Spleen (tissue), 11 donors: ENCODE data around the gene ANKRD44. TPM values are rescaled to one million over a fixed set of nuclear protein-coding genes. Genes with fewer than 3 reads are reported as not detected.
A peak's percentile ranks its signal among the peaks of the same experiment; 100 is the strongest.

Source experiments
- DNase-seq: peaks from one replicate; pipeline ENCODE4 v3.0.0-alpha.2; 2020
- H3K27ac ChIP-seq, 8 donors: fragments of 200-600 bp; sonication (generic) in 7 of 8; 1 replicate in 4 of 8; 2 replicates in 4 of 8; pipeline versions ENCODE4 v1.5.0 to v1.8.0; 2016 to 2021; ENCODE audit warnings: inconsistent platforms in 4 of 8, mild to moderate bottlenecking in 4 of 8, moderate library complexity in 1 of 8
- H3K27me3 ChIP-seq, 7 donors: fragments of 200-600 bp; sonication (generic) in 6 of 7; replicated peaks in 1 of 7; 1 replicate in 4 of 7; 2 replicates in 3 of 7; pipeline versions ENCODE4 v1.5.0 to v1.8.0; 2016 to 2021; ENCODE audit warnings: inconsistent platforms in 3 of 7, mild to moderate bottlenecking in 1 of 7
- H3K36me3 ChIP-seq, 6 donors: fragments of 200-600 bp; sonication (generic) in 5 of 6; 1 replicate in 4 of 6; 2 replicates in 2 of 6; pipeline versions ENCODE4 v1.5.0 to v1.8.0; 2016 to 2021; ENCODE audit warnings: inconsistent platforms in 2 of 6
- H3K4me1 ChIP-seq, 6 donors: fragments of 200-600 bp; sonication (generic) in 5 of 6; 1 replicate in 3 of 6; 2 replicates in 3 of 6; pipeline versions ENCODE4 v1.5.0 to v1.8.0; 2016 to 2021; ENCODE audit warnings: inconsistent platforms in 3 of 6
- H3K4me3 ChIP-seq, 8 donors: fragments of 200-600 bp; sonication (generic) in 7 of 8; 1 replicate in 4 of 8; 2 replicates in 4 of 8; pipeline versions ENCODE4 v1.5.0 to v1.8.0; 2016 to 2021; ENCODE audit warnings: inconsistent platforms in 4 of 8, mild to moderate bottlenecking in 4 of 8, moderate library complexity in 2 of 8
- H3K9me3 ChIP-seq, 8 donors: fragments of 200-600 bp; sonication (generic) in 7 of 8; 1 replicate in 4 of 8; 2 replicates in 4 of 8; pipeline versions ENCODE4 v1.5.0 to v1.8.0; 2016 to 2021; ENCODE audit warnings: inconsistent platforms in 4 of 8
- CTCF ChIP-seq, 11 experiments: fragments of 200-600 bp in 7 of 11; fragments of 450-650 bp in 4 of 11; sonication (generic) in 4 of 11; IDR thresholded peaks in 8 of 11; conservative IDR thresholded peaks in 3 of 11; 1 replicate in 7 of 11; 2 replicates in 4 of 11; pipeline versions ENCODE4 v1.4.0 to v1.8.0; 2016 to 2021; ENCODE audit warnings: antibody characterized with exemption in 11 of 11, inconsistent platforms in 4 of 11, mild to moderate bottlenecking in 1 of 11
- POLR2A ChIP-seq, 3 donors: fragments of 450-650 bp; IDR thresholded peaks; one replicate each; pipeline ENCODE4 v1.5.1; 2017; ENCODE audit warnings: antibody characterized with exemption in 3 of 3, mild to moderate bottlenecking in 1 of 3
- POLR2AphosphoS5 ChIP-seq, 3 donors: sonication (generic); formaldehyde crosslinking; IDR thresholded peaks; one replicate each; pipeline ENCODE4 v1.5.1; 2017; ENCODE audit warnings: antibody characterized with exemption in 3 of 3
- WGBS, 5 donors: extraction: QIAGEN DNeasy Blood & Tissue Kit in 3 of 5; methylation state at CpG; one replicate each; pipeline versions ENCODE4 v1.1.5 to v1.1.7; 2013 to 2018; 5-methylcytosine and 5-hydroxymethylcytosine counted together
- intact Hi-C: fragments of 100-400 bp; cut with DNase I; formaldehyde crosslinking; loops from one replicate; pipeline ENCODE4 v1.15.0; 2023; ENCODE audit warnings: low total_unique reads
- polyA plus RNA-seq, 3 donors: library from polyadenylated mRNA; stranded (reverse); fragments of 200-250 nt; gene quantifications; one replicate each; pipeline ENCODE4 v1.2.1, GENCODE V29; 2013
- total RNA-seq, 7 donors: library from RNA; depleted of rRNA in 3 of 7; stranded (reverse); fragments of >200 nt in 3 of 7; fragmentation: NEBNext Ultra II Directional in 4 of 7; extraction: Animal tissue kit (Norgen Biotek cat#: 25700) in 4 of 7; gene quantifications; one replicate each; pipeline versions ENCODE4 v1.1.0 to v1.2.1, GENCODE V29; 2016 to 2021
- donor health status: healthy with polysubstance abuse.
- donor health status: DM: no; HTN: no; CAD: no; lungs with moderate emphysema.
- donor health status: DM: no; HTN: no; CAD: no.
- donor health status: Bipolar disorder and iron deficiency.
- donor health status: healthy.
- donor health status: DM: no; HTN: no; CAD: no.
- donor health status: DM: yes; HTN: yes; CAD: no.

Gene ANKRD44
- total and polyA plus RNA-seq, 10 donors, result 16.0 to 183 (median 140) TPM

DNA sequence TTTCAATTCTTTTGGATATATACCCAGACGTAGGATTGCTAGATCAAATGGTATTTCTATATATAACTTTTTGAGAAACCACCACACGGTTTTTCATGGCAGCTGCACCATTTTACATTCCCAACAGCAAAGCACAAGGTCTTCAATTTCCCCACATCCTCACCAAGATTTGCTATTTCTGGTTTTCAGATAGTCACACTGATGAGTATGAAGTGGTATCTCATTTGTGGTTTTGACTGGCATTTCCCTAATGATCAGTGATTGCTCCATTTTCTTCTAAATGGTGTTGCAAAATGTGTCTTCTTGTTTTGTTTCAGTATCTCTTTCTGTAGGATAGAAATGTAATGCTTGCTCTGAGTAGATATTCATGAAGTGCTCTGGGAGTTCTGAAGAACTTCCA, 52.0 kb downstream of the ANKRD44 start:
- WGBS, 5 donors, result 30 to 44% (median 34%) methylated on average over 2 of the region's 2 CpGs
- H3K36me3 ChIP-seq, result no peaks in the 10 kb centered on the region
- no peaks in the 10 kb centered on the region for H3K9me3 ChIP-seq
- TF ChIP-seq POLR2A (IDR thresholded peaks at IDR 0.05), result no peak
- peak in 1 of 3 donors; percentile 6 for TF ChIP-seq POLR2AphosphoS5 (IDR thresholded peaks at IDR 0.05)
- H3K27me3 ChIP-seq, result no peaks in the 10 kb centered on the region
- H3K27ac ChIP-seq, result peak overlapping the region; percentile 50 to 92 (median 82)
- peak overlapping the region in 1 of 8 donors; percentile 24 for H3K4me3 ChIP-seq
- no peak for DNase-seq
- intact Hi-C loops, result no loop called here
- peaks cover 61 to 87% (median 81%) of the 10 kb centered on the region in 6 donors for H3K4me1 ChIP-seq

- Histone ChIP-seq H3K4me3 (peak overlapping the region in 1 of 8 donors; percentile 14), H3K9me3 (no peaks in the 10 kb centered on the region), H3K27ac (peak overlapping the region; percentile 74 to 92 (median 88)), H3K4me1 (peaks cover 51 to 87% (median 73%) of the 10 kb centered on the region in 6 donors), H3K27me3 (no peaks in the 10 kb centered on the region), H3K36me3 (no peaks in the 10 kb centered on the region)
- WGBS, 5 donors, result 44 to 73% (median 53%) methylated on average over 2 of the region's 2 CpGs
- intact Hi-C loops, result no loop called here
- TF ChIP-seq POLR2A (IDR thresholded peaks at IDR 0.05) (no peak), CTCF (IDR thresholded peaks at IDR 0.05 in 8 of 11, conservative IDR thresholded peaks at IDR 0.05 in 3 of 11) (no peak), POLR2AphosphoS5 (IDR thresholded peaks at IDR 0.05) (no peak)
- DNase-seq, result no peak
These were observed 53.9 kb downstream of the ANKRD44 start for GRCh38 chr2:197256547-197257170.

GRCh38 chr2:197256021-197256420, 54.6 kb downstream of the ANKRD44 start:
- Histone ChIP-seq H3K4me3 (peak overlapping the region in 2 of 8 donors; percentile 8 to 51), H3K9me3 (no peaks in the 10 kb centered on the region), H3K4me1 (peaks cover 47 to 89% (median 72%) of the 10 kb centered on the region in 6 donors), H3K36me3 (no peaks in the 10 kb centered on the region), H3K27me3 (no peaks in the 10 kb centered on the region), H3K27ac (peak overlapping the region; percentile 74 to 92 (median 88))
- intact Hi-C loops, result no loop called here
- no peak for DNase-seq
- peak in 1 of 11 experiments; percentile 1 for TF ChIP-seq CTCF (IDR thresholded peaks at IDR 0.05 in 8 of 11, conservative IDR thresholded peaks at IDR 0.05 in 3 of 11)
- no peak for TF ChIP-seq POLR2AphosphoS5 (IDR thresholded peaks at IDR 0.05)
- TF ChIP-seq POLR2A (IDR thresholded peaks at IDR 0.05), result no peak

DNA sequence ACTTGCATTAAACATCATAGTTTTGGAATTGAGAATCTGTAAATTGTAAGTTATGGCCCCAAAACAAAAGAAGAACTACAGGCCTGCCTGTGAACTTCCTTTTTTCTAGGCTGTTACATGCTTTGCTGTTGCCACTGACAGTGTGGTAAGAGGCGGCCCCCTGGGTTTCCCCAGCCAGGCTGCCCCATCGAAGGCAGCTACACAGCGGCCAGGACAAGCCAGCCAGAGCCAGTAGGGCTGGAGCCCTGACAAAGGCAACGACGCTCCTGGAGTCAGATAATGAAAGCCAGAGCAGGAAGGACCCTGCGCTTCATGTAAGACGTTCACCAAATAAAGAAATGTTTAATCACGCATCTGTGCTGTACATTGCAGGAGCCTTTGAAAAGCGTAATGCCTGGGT, 55.0 kb downstream of the ANKRD44 start:
- peak; percentile 96 for DNase-seq
- intact Hi-C loops, result loop anchor here (2.0 kb wide), 1 partner anchor 53 kb away; no protein-coding TSS in a partner anchor
- TF ChIP-seq POLR2A (IDR thresholded peaks at IDR 0.05) (peak in 1 of 3 donors; percentile 47), POLR2AphosphoS5 (IDR thresholded peaks at IDR 0.05) (peak; percentile 85 to 91 (median 88)), CTCF (IDR thresholded peaks at IDR 0.05 in 8 of 11, conservative IDR thresholded peaks at IDR 0.05 in 3 of 11) (peak in 3 of 11 experiments; percentile 10 to 22 (median 19))
- no peaks in the 10 kb centered on the region for H3K9me3 ChIP-seq
- H3K36me3 ChIP-seq, result no peaks in the 10 kb centered on the region
- H3K27me3 ChIP-seq, result no peaks in the 10 kb centered on the region
- H3K4me1 ChIP-seq, result peaks cover 47 to 94% (median 75%) of the 10 kb centered on the region in 6 donors
- peak overlapping the region; percentile 74 to 92 (median 88) for H3K27ac ChIP-seq
- 15 to 27% (median 19%) methylated on average over 9 of the region's 9 CpGs for WGBS, 5 donors
- H3K4me3 ChIP-seq, result peak overlapping the region in 3 of 8 donors; percentile 5 to 51 (median 8)
